Measurements from ENCODE around the gene SLC23A2.

Gene SLC23A2

GRCh38 chr20:4904127-4904860, 97.0 kb downstream of the SLC23A2 start:
- no peak for DNase-seq (ENCODE audit: low read depth in 1 of 2, low spot score in 1 of 2)

GRCh38 chr20:4902788-4903187, 98.5 kb downstream of the SLC23A2 start:
- no peak for DNase-seq (ENCODE audit: low read depth in 1 of 2, low spot score in 1 of 2)

GRCh38 chr20:4901031-4901818, 100.1 kb downstream of the SLC23A2 start:
- no peak for DNase-seq (ENCODE audit: low read depth in 1 of 2, low spot score in 1 of 2)

- no peak for DNase-seq (ENCODE audit: low read depth in 1 of 2, low spot score in 1 of 2)
These were observed 102.7 kb downstream of the SLC23A2 start for GRCh38 chr20:4898282-4899244.

- DNase-seq (ENCODE audit: low read depth in 1 of 2, low spot score in 1 of 2): no peak
These were observed 103.7 kb downstream of the SLC23A2 start for GRCh38 chr20:4897600-4897999.

- DNase-seq (ENCODE audit: low read depth in 1 of 2, low spot score in 1 of 2): no peak
These were observed 104.3 kb downstream of the SLC23A2 start for GRCh38 chr20:4896971-4897497.

- no peak for DNase-seq (ENCODE audit: low read depth in 1 of 2, low spot score in 1 of 2)
These were observed 105.1 kb downstream of the SLC23A2 start for GRCh38 chr20:4896119-4896702.

GRCh38 chr20:4894981-4895381, 106.3 kb downstream of the SLC23A2 start:
- no peak for DNase-seq (ENCODE audit: low read depth in 1 of 2, low spot score in 1 of 2)

- DNase-seq (ENCODE audit: low read depth in 1 of 2, low spot score in 1 of 2): no peak
These were observed 106.9 kb downstream of the SLC23A2 start for GRCh38 chr20:4894409-4894808.

GRCh38 chr20:4893709-4894108, 107.6 kb downstream of the SLC23A2 start:
- DNase-seq (ENCODE audit: low read depth in 1 of 2, low spot score in 1 of 2): no peak

GRCh38 chr20:4891997-4892396, 109.3 kb downstream of the SLC23A2 start:
- no peak for DNase-seq (ENCODE audit: low read depth in 1 of 2, low spot score in 1 of 2)

GRCh38 chr20:4891190-4891763, 110.0 kb downstream of the SLC23A2 start:
- DNase-seq (ENCODE audit: low read depth in 1 of 2, low spot score in 1 of 2): no peak

GRCh38 chr20:4889446-4889845, 111.9 kb downstream of the SLC23A2 start:
- DNase-seq (ENCODE audit: low read depth in 1 of 2, low spot score in 1 of 2): no peak

- DNase-seq (ENCODE audit: low read depth in 1 of 2, low spot score in 1 of 2): no peak
These were observed 113.7 kb downstream of the SLC23A2 start for GRCh38 chr20:4887586-4887985.

GRCh38 chr20:4886771-4887527, 114.4 kb downstream of the SLC23A2 start:
- DNase-seq (ENCODE audit: low read depth in 1 of 2, low spot score in 1 of 2): no peak

GRCh38 chr20:4885877-4886276, 115.4 kb downstream of the SLC23A2 start:
- no peak for DNase-seq (ENCODE audit: low read depth in 1 of 2, low spot score in 1 of 2)

- no peak for DNase-seq (ENCODE audit: low read depth in 1 of 2, low spot score in 1 of 2)
These were observed 117.8 kb downstream of the SLC23A2 start for GRCh38 chr20:4883546-4883945.

- DNase-seq (ENCODE audit: low read depth in 1 of 2, low spot score in 1 of 2): no peak
These were observed 118.3 kb downstream of the SLC23A2 start for GRCh38 chr20:4883051-4883450.

GRCh38 chr20:4881006-4881730, 120.1 kb downstream of the SLC23A2 start:
- no peak for DNase-seq (ENCODE audit: low read depth in 1 of 2, low spot score in 1 of 2)

All from activated CD4-positive, alpha-beta T cell treated with anti-CD3 and anti-CD28 coated beads, Interleukin-2, amount 50 U/mL, for 24 hours (primary cell).